HepG2 (cell line): ENCODE measurements around the gene ZNF597. TPM values are rescaled to one million over a fixed set of nuclear protein-coding genes. Genes with fewer than 3 reads are reported as not detected.

Experiments used
- ATAC-seq: fragments of 200-7000 bp; cut with Tn5 transposase; 3 replicates; pipeline ENCODE4 v1.9.1; 2020; ENCODE audit warnings: mild to moderate bottlenecking, moderate library complexity
- BruUV-seq: library from RNA; stranded (reverse); fragments of 400-500 nt; replicated peaks from 2 replicates; lab custom pipeline; 2021; lab: Mats Ljungman, UMichigan
- CTCF ChIA-PET: fragments of 300-600 bp; formaldehyde crosslinking; extraction: SDS; loops from one replicate; lab custom pipeline; 2021; ENCODE audit warnings: low total read pairs, inconsistent platforms, low intra/inter-chr PET ratio; lab: Yijun Ruan, JAX
- POLR2A ChIA-PET: fragments of 350-600 bp; sonication (Branson Sonifier 250); formaldehyde crosslinking; loops from one replicate; lab custom pipeline; 2020; ENCODE audit warnings: antibody characterized with exemption, inconsistent platforms; lab: Yijun Ruan, JAX
- DNase-seq: peaks from one replicate; pipeline ENCODE4 v3.0.0-alpha.2; 2015; ENCODE audit warnings: low spot score
- FAIRE-seq: peaks from 3 replicates; lab custom pipeline; 2011; peaks lifted over from hg19 to GRCh38; lab: Jason Lieb, UNC
- H2AFZ ChIP-seq: one replicate; pipeline ENCODE4 v1.6.1; 2011; ENCODE audit warnings: low read length, inconsistent platforms
- H3K27ac ChIP-seq: fragments of 300-600 bp; 3 replicates; pipeline ENCODE4 v1.8.0; 2011; ENCODE audit warnings: mixed run types, mild to moderate bottlenecking, mixed read lengths, low read length, inconsistent platforms; ENCODE audit not compliant: insufficient read depth; ENCODE audit errors: extremely low read length
- H3K27me3 ChIP-seq, 2 experiments: fragments of 200-600 bp in 1 of 2; 2 replicates in 1 of 2; 3 replicates in 1 of 2; pipeline versions ENCODE4 v1.6.0 to v1.8.0; 2011; ENCODE audit warnings: low read length in 2 of 2, mild to moderate bottlenecking in 2 of 2, moderate library complexity in 2 of 2, inconsistent platforms in 1 of 2; ENCODE audit not compliant: insufficient read depth in 2 of 2, control insufficient read depth in 1 of 2
- H3K36me3 ChIP-seq, 2 experiments: fragments of 200-600 bp in 1 of 2; replicated peaks in 1 of 2; 2 replicates in 1 of 2; 3 replicates in 1 of 2; pipeline versions ENCODE4 v1.5.1 to v1.8.0; 2011; ENCODE audit warnings: low read length in 2 of 2, inconsistent platforms in 1 of 2; ENCODE audit not compliant: insufficient read depth in 2 of 2, control insufficient read depth in 1 of 2
- H3K4me1 ChIP-seq: 2 replicates; pipeline ENCODE4 v1.5.1; 2012; ENCODE audit warnings: low read length, inconsistent platforms; ENCODE audit not compliant: insufficient read depth
- H3K4me2 ChIP-seq: 2 replicates; pipeline ENCODE4 v1.6.0; 2011; ENCODE audit warnings: low read depth, low read length, inconsistent platforms
- H3K4me3 ChIP-seq, 3 experiments: fragments of 200-600 bp in 1 of 3; sonication (generic), shearing (Covaris generic) in 1 of 3; replicated peaks in 1 of 3; 2 replicates each; pipeline ENCODE4 v1.5.1; 2011 to 2016; ENCODE audit warnings: low read length in 3 of 3, inconsistent platforms in 2 of 3, low read depth in 2 of 3, mild to moderate bottlenecking in 2 of 3, control low read depth in 1 of 3, mixed read lengths in 1 of 3; ENCODE audit not compliant: insufficient read depth in 1 of 3
- H3K79me2 ChIP-seq: one replicate; pipeline ENCODE4 v1.6.1; 2011; ENCODE audit warnings: low read length, inconsistent platforms; ENCODE audit not compliant: insufficient read depth
- H3K9ac ChIP-seq: 2 replicates; pipeline ENCODE4 v1.6.0; 2011; ENCODE audit warnings: mild to moderate bottlenecking, low read depth, low read length, inconsistent platforms; ENCODE audit not compliant: insufficient read depth
- H3K9me3 ChIP-seq: 2 replicates; pipeline ENCODE4 v1.5.1; 2012; ENCODE audit warnings: mild to moderate bottlenecking, low read length
- H4K20me1 ChIP-seq: 2 replicates; pipeline ENCODE4 v1.6.0; 2011; ENCODE audit warnings: inconsistent platforms, mild to moderate bottlenecking, low read length, moderate library complexity; ENCODE audit not compliant: insufficient read depth
- GZF1 ChIP-seq: sonication (generic); formaldehyde crosslinking; IDR thresholded peaks from 2 replicates; pipeline ENCODE4 v1.5.1; 2020; ENCODE audit warnings: mild to moderate bottlenecking, missing genetic modification reagents
- HHEX ChIP-seq: IDR thresholded peaks from 2 replicates; pipeline ENCODE4 v1.6.1; 2016; ENCODE audit warnings: control low read depth
- RFX5 ChIP-seq: IDR thresholded peaks from 2 replicates; pipeline ENCODE4 v1.6.1; 2011; ENCODE audit warnings: low read depth, low read length, improper control_type of control experiment
- RXRB ChIP-seq: IDR thresholded peaks from 2 replicates; pipeline ENCODE4 v1.6.1; 2016; ENCODE audit warnings: borderline replicate concordance, missing genetic modification reagents, missing compliant biosample characterization
- SIX1 ChIP-seq: sonication (generic); formaldehyde crosslinking; IDR thresholded peaks from 2 replicates; pipeline ENCODE4 v1.4.0; 2020; ENCODE audit warnings: missing genetic modification reagents, borderline replicate concordance
- TOE1 ChIP-seq: sonication (generic); formaldehyde crosslinking; IDR thresholded peaks from 2 replicates; pipeline ENCODE4 v1.4.0; 2020; ENCODE audit warnings: mild to moderate bottlenecking, missing genetic modification reagents
- ZNF253 ChIP-seq: sonication (generic); formaldehyde crosslinking; IDR thresholded peaks from 2 replicates; pipeline ENCODE4 v1.8.0; 2022; ENCODE audit warnings: mild to moderate bottlenecking, missing genetic modification reagents, borderline replicate concordance
- ZNF546 ChIP-seq: sonication (generic); formaldehyde crosslinking; conservative IDR thresholded peaks from 2 replicates; pipeline ENCODE4 v1.8.1; 2023; ENCODE audit warnings: mild to moderate bottlenecking, missing genetic modification reagents
- ZNF589 ChIP-seq: sonication (generic); formaldehyde crosslinking; conservative IDR thresholded peaks from 2 replicates; pipeline ENCODE4 v1.8.0; 2022; ENCODE audit warnings: mild to moderate bottlenecking, moderate library complexity, missing genetic modification reagents
- ZNF678 ChIP-seq: sonication (generic); formaldehyde crosslinking; IDR thresholded peaks from 2 replicates; pipeline ENCODE4 v1.4.0; 2020; ENCODE audit warnings: mild to moderate bottlenecking, missing genetic modification reagents
- ZNF720 ChIP-seq: sonication (generic); formaldehyde crosslinking; IDR thresholded peaks from 2 replicates; pipeline ENCODE4 v1.4.0; 2020; ENCODE audit warnings: missing genetic modification reagents
- ZNF839 ChIP-seq: sonication (generic); formaldehyde crosslinking; IDR thresholded peaks from 2 replicates; pipeline ENCODE4 v1.4.0; 2020; ENCODE audit warnings: missing genetic modification reagents, mild to moderate bottlenecking, borderline replicate concordance
- WGBS: methylation state at CpG from one replicate; pipeline ENCODE4 v1.1.6; 2017; ENCODE audit warnings: low lambda C conversion rate; 5-methylcytosine and 5-hydroxymethylcytosine counted together
- in situ Hi-C: cut with HindIII; loops from 2 replicates; pipeline ENCODE4 v1.10.0; 2017; ENCODE audit warnings: low pct_unique_long_range_greater_than_20kb; ENCODE audit not compliant: extremely low pct_ligation_motif_present
- intact Hi-C: fragments of 100-400 bp; cut with micrococcal nuclease; formaldehyde crosslinking; loops from one replicate; pipeline ENCODE4 v1.10.0; 2022; ENCODE audit not compliant: unreplicated experiment
- polyA plus RNA-seq, 8 experiments: library from polyadenylated mRNA; depleted of rRNA in 3 of 8; stranded (reverse) in 7 of 8; unstranded in 1 of 8; fragments of >200 nt; fragmentation: Illumina TruSeq in 4 of 8; extraction: Trizol in 4 of 8; gene quantifications; 2 replicates each; pipeline versions ENCODE4 v1.2.1 to v1.2.3, GENCODE V29; 2011 to 2016; ENCODE audit warnings: low read depth in 4 of 8, missing spikeins in 1 of 8, mixed read lengths in 1 of 8; ENCODE audit not compliant: insufficient read depth in 1 of 8
- total RNA-seq, 5 experiments: library from RNA; depleted of rRNA; stranded (reverse); fragments of >200 nt; fragmentation: Illumina TruSeq; extraction: Trizol; gene quantifications; 2 replicates each; pipeline ENCODE4 v1.2.3, GENCODE V29; 2016; ENCODE audit warnings: low read depth in 1 of 5
- TF ChIP-seq, protein P1 (sequence below): sonication (generic); formaldehyde crosslinking; IDR thresholded peaks from 2 replicates; pipeline ENCODE4 v1.8.1; 2022; ENCODE audit warnings: low read depth, mild to moderate bottlenecking, missing genetic modification reagents
- TF ChIP-seq, protein P2 (sequence below): sonication (generic); formaldehyde crosslinking; IDR thresholded peaks from 2 replicates; pipeline ENCODE4 v1.5.1; 2020; ENCODE audit warnings: missing genetic modification reagents, mild to moderate bottlenecking, borderline replicate concordance
- TF ChIP-seq, protein P3 (sequence below): sonication (generic); formaldehyde crosslinking; IDR thresholded peaks from 2 replicates; pipeline ENCODE4 v1.4.0; 2020; ENCODE audit warnings: missing genetic modification reagents
- TF ChIP-seq, protein P4 (sequence below): IDR thresholded peaks from 2 replicates; pipeline ENCODE4 v1.6.1; 2016; ENCODE audit warnings: low read depth, borderline replicate concordance

Gene ZNF597
- total and polyA plus RNA-seq, 2 of the 13 experiments (the other 11 are each of a cell fraction or from before 2014, with no cell fraction given): 1.3 to 2.4 TPM

DNA sequence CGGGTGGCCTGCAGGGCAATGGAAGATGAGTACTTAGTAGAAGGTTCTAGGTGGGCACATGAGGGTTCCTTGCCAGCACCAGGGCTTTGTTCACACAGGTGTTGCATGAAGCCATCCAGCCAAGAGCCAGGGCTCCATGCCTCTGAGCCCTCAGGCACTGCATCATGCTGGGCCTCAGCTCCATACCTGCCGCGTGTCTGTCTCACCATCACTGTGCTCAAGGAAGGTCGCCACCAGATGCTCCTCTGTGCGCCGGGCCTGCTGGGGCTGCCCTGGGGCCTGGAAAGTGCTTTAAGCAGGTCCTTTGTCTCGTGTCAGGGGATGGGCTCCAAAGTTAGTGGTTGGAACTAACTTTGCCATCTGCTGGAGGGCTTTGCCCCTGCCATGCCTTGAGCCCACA, 26.4 kb upstream of the ZNF597 start:
- Histone ChIP-seq H3K4me1 (peaks cover 25% of the 10 kb centered on the region), H3K4me2 (no peak overlapping the region), H3K36me3 (peaks cover 10 to 41% of the 10 kb centered on the region in 2 experiments), H3K9ac (no peak overlapping the region), H4K20me1 (peaks cover 86% of the 10 kb centered on the region), H3K79me2 (peaks cover 95% of the 10 kb centered on the region), H3K4me3 (no peak overlapping the region), H3K9me3 (no peaks in the 10 kb centered on the region), H2AFZ (no peak overlapping the region), H3K27ac (no peak overlapping the region), H3K27me3 (no peaks in the 10 kb centered on the region)
- intact Hi-C loops: no loop called here
- no peak for DNase-seq
- WGBS: 86% methylated on average over 1 of the region's 7 CpGs
- POLR2A ChIA-PET: interaction anchor here (1.2 kb wide), 1 partner anchor 12 kb away, joined by 3 read pairs; no protein-coding TSS in a partner anchor
- no peak for FAIRE-seq
- ATAC-seq: no peak
- TF ChIP-seq RFX5 (no peak), GZF1 (no peak), ZNF253 (CRISPR knock-in tag) (no peak), ZNF839 (no peak), ZNF678 (CRISPR knock-in tag) (no peak), ZNF589 (no peak), ZNF546 (CRISPR knock-in tag) (no peak), RXRB (CRISPR knock-in tag) (no peak), SIX1 (no peak), ZNF720 (no peak), TOE1 (CRISPR knock-in tag) (no peak), HHEX (CRISPR knock-in tag) (no peak)
- TF ChIP-seq, protein P1, sequence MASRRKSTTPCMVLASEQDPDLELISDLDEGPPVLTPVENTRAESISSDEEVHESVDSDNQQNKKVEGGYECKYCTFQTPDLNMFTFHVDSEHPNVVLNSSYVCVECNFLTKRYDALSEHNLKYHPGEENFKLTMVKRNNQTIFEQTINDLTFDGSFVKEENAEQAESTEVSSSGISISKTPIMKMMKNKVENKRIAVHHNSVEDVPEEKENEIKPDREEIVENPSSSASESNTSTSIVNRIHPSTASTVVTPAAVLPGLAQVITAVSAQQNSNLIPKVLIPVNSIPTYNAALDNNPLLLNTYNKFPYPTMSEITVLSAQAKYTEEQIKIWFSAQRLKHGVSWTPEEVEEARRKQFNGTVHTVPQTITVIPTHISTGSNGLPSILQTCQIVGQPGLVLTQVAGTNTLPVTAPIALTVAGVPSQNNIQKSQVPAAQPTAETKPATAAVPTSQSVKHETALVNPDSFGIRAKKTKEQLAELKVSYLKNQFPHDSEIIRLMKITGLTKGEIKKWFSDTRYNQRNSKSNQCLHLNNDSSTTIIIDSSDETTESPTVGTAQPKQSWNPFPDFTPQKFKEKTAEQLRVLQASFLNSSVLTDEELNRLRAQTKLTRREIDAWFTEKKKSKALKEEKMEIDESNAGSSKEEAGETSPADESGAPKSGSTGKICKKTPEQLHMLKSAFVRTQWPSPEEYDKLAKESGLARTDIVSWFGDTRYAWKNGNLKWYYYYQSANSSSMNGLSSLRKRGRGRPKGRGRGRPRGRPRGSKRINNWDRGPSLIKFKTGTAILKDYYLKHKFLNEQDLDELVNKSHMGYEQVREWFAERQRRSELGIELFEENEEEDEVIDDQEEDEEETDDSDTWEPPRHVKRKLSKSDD (CRISPR knock-in tag): no peak
- TF ChIP-seq, protein P2, sequence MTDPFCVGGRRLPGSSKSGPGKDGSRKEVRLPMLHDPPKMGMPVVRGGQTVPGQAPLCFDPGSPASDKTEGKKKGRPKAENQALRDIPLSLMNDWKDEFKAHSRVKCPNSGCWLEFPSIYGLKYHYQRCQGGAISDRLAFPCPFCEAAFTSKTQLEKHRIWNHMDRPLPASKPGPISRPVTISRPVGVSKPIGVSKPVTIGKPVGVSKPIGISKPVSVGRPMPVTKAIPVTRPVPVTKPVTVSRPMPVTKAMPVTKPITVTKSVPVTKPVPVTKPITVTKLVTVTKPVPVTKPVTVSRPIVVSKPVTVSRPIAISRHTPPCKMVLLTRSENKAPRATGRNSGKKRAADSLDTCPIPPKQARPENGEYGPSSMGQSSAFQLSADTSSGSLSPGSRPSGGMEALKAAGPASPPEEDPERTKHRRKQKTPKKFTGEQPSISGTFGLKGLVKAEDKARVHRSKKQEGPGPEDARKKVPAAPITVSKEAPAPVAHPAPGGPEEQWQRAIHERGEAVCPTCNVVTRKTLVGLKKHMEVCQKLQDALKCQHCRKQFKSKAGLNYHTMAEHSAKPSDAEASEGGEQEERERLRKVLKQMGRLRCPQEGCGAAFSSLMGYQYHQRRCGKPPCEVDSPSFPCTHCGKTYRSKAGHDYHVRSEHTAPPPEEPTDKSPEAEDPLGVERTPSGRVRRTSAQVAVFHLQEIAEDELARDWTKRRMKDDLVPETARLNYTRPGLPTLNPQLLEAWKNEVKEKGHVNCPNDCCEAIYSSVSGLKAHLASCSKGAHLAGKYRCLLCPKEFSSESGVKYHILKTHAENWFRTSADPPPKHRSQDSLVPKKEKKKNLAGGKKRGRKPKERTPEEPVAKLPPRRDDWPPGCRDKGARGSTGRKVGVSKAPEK (CRISPR knock-in tag): no peak
- TF ChIP-seq, protein P3, sequence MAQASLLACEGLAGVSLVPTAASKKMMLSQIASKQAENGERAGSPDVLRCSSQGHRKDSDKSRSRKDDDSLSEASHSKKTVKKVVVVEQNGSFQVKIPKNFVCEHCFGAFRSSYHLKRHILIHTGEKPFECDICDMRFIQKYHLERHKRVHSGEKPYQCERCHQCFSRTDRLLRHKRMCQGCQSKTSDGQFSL (CRISPR knock-in tag): no peak
- TF ChIP-seq, protein P4, sequence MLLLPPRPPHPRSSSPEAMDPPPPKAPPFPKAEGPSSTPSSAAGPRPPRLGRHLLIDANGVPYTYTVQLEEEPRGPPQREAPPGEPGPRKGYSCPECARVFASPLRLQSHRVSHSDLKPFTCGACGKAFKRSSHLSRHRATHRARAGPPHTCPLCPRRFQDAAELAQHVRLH (CRISPR knock-in tag): no peak
- no TSS peak for BruUV-seq
- in situ Hi-C loops: no loop called here
- CTCF ChIA-PET: no interaction called here
